Peyer's patch (tissue), 4 donors: Measurements from ENCODE around the gene SYNCRIP.

ENCODE experiments used
- POLR2A ChIP-seq, 2 donors: fragments of 450-650 bp; IDR thresholded peaks; one replicate each; pipeline ENCODE4 v1.5.1; 2017; ENCODE audit warnings: antibody characterized with exemption in 2 of 2, mild to moderate bottlenecking in 2 of 2, moderate library complexity in 2 of 2
- TF ChIP-seq, protein P1 (sequence below), 6 experiments: fragments of 450-650 bp in 4 of 6; fragments of 200-600 bp in 2 of 6; sonication (generic) in 1 of 6; IDR thresholded peaks; one replicate each; pipeline ENCODE4 v1.5.1; 2017 to 2019; ENCODE audit warnings: antibody characterized with exemption in 6 of 6, mild to moderate bottlenecking in 3 of 6, moderate library complexity in 1 of 6

DNA sequence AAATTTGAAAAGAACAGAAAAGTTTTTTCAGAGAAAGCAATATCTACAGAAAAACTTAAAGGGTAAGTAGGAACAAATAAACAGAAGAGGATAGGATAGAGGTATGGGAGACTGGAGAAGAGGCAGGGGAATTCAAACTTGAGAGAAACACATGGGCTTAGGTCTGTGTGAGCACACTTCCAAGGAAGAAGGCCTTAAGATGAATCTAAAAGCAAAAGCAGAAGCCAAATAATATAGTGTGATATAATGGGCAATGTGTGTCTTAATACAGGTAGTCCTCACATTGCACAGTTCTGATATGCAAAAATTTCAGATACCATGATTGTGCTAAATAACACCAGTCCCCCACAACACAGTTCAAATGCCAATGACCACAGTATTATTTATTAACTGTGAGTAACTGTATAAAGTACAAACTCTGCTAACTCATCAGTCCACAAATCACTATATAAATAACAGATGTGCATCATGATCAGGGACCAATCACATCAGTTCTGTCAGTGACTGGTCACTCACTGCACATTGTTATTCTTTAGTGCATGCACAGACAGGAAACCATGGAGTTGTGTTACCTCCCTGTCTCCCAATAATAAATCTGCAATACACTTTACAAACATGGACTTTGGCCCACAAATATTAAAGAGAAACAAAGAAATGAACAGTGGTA lies 67.6 kb downstream of the SYNCRIP start:
- TF ChIP-seq, protein P1, sequence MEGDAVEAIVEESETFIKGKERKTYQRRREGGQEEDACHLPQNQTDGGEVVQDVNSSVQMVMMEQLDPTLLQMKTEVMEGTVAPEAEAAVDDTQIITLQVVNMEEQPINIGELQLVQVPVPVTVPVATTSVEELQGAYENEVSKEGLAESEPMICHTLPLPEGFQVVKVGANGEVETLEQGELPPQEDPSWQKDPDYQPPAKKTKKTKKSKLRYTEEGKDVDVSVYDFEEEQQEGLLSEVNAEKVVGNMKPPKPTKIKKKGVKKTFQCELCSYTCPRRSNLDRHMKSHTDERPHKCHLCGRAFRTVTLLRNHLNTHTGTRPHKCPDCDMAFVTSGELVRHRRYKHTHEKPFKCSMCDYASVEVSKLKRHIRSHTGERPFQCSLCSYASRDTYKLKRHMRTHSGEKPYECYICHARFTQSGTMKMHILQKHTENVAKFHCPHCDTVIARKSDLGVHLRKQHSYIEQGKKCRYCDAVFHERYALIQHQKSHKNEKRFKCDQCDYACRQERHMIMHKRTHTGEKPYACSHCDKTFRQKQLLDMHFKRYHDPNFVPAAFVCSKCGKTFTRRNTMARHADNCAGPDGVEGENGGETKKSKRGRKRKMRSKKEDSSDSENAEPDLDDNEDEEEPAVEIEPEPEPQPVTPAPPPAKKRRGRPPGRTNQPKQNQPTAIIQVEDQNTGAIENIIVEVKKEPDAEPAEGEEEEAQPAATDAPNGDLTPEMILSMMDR (IDR thresholded peaks at IDR 0.05) = no peak
- no peak for TF ChIP-seq POLR2A (IDR thresholded peaks at IDR 0.05)
